K562 (cell line): ENCODE results near the gene THEM5. TPM values are rescaled to one million over a fixed set of nuclear protein-coding genes. Genes with fewer than 3 reads are reported as not detected.

ENCODE experiments used
- ARNT ChIP-seq, 2 experiments: fragments of 450-650 bp; IDR thresholded peaks; 2 replicates each; pipeline ENCODE4 v1.6.1; 2016; ENCODE audit warnings: mild to moderate bottlenecking in 1 of 2
- EHMT2 ChIP-seq: fragments of 450-650 bp; IDR thresholded peaks from 2 replicates; pipeline ENCODE4 v1.6.1; 2018; ENCODE audit warnings: antibody characterized with exemption
- HIVEP1 ChIP-seq: fragments of 250-450 bp; sonication (Bioruptor Pico); IDR thresholded peaks from 2 replicates; pipeline ENCODE4 v1.4.0; 2020; ENCODE audit warnings: mild to moderate bottlenecking
- HMG20B ChIP-seq: fragments of 250-450 bp; sonication (Bioruptor Pico); IDR thresholded peaks from 2 replicates; pipeline ENCODE4 v1.5.0; 2021; ENCODE audit warnings: mild to moderate bottlenecking
- JUND ChIP-seq, 2 experiments: IDR thresholded peaks; 2 replicates in 1 of 2; 3 replicates in 1 of 2; pipeline ENCODE4 v1.6.1; 2011; ENCODE audit warnings: borderline replicate concordance in 2 of 2, low read depth in 2 of 2, low read length in 2 of 2, improper control_type of control experiment in 1 of 2, missing biosample characterization in 1 of 2, missing genetic modification characterization in 1 of 2, missing genetic modification reagents in 1 of 2
- MTA3 ChIP-seq: fragments of 450-650 bp; formaldehyde crosslinking; IDR thresholded peaks from 2 replicates; pipeline ENCODE4 v1.6.1; 2017; ENCODE audit warnings: mild to moderate bottlenecking, borderline replicate concordance
- NCOA4 ChIP-seq: fragments of 450-650 bp; IDR thresholded peaks from 2 replicates; pipeline ENCODE4 v1.6.1; 2018; ENCODE audit warnings: mild to moderate bottlenecking; ENCODE audit not compliant: partially characterized antibody
- RFX7 ChIP-seq: fragments of 250-450 bp; sonication (Bioruptor Pico); IDR thresholded peaks from 2 replicates; pipeline ENCODE4 v1.5.1; 2021; ENCODE audit warnings: mild to moderate bottlenecking
- SREBF2 ChIP-seq: sonication (generic); formaldehyde crosslinking; IDR thresholded peaks from 2 replicates; pipeline ENCODE4 v1.4.0; 2020; ENCODE audit warnings: mild to moderate bottlenecking, missing genetic modification reagents
- U2AF2 ChIP-seq: fragments of 200-400 bp; formaldehyde crosslinking; optimal IDR thresholded peaks from 2 replicates; pipeline ENCODE3; 2017; ENCODE audit warnings: low read depth, mild to moderate bottlenecking, low read length
- XRCC5 ChIP-seq: fragments of 200-400 bp; formaldehyde crosslinking; IDR thresholded peaks from 2 replicates; pipeline ENCODE4 v1.6.1; 2017; ENCODE audit warnings: low read depth, mild to moderate bottlenecking, low read length
- ZNF3 ChIP-seq: fragments of 250-450 bp; sonication (Bioruptor Pico); IDR thresholded peaks from 2 replicates; pipeline ENCODE4 v1.5.0; 2021; ENCODE audit warnings: mild to moderate bottlenecking, moderate library complexity
- polyA plus RNA-seq, 8 experiments: library from polyadenylated mRNA; depleted of rRNA in 4 of 8; stranded (reverse) in 5 of 8; unstranded in 3 of 8; fragments of >200 nt; fragmentation: Nextera tagmentation in 2 of 8; fragmentation: Illumina TruSeq in 1 of 8; extraction: Ambion mirVana in 2 of 8; extraction: Trizol in 1 of 8; gene quantifications; 2 replicates each; pipeline versions ENCODE4 v1.2.1 to v1.2.3, GENCODE V29; 2011 to 2014; ENCODE audit warnings: inconsistent platforms in 1 of 8, missing spikeins in 1 of 8
- total RNA-seq, 7 experiments: library from RNA; depleted of rRNA in 6 of 7; stranded (reverse); fragments of >200 nt in 6 of 7; fragmentation: Illumina TruSeq in 2 of 7; extraction: Trizol in 2 of 7; gene quantifications; 2 replicates each; pipeline versions ENCODE4 v1.2.1 to v1.2.3, GENCODE V29; 2011 to 2021; ENCODE audit warnings: low replicate concordance in 1 of 7
- TF ChIP-seq, protein P1 (sequence below), 2 experiments: fragments of 450-650 bp in 1 of 2; sonication (generic) in 1 of 2; formaldehyde crosslinking; conservative IDR thresholded peaks; 2 replicates each; pipeline versions ENCODE4 v1.4.0 to v1.8.1; 2020 to 2022; ENCODE audit warnings: mild to moderate bottlenecking in 1 of 2, missing genetic modification reagents in 1 of 2
- TF ChIP-seq, protein P2 (sequence below): fragments of 250-450 bp; sonication (Bioruptor Pico); IDR thresholded peaks from 2 replicates; pipeline ENCODE4 v1.5.0; 2021; ENCODE audit warnings: mild to moderate bottlenecking, moderate library complexity
- TF ChIP-seq, protein P3 (sequence below): sonication (generic); formaldehyde crosslinking; IDR thresholded peaks from 2 replicates; pipeline ENCODE4 v1.8.0; 2023; ENCODE audit warnings: missing genetic modification reagents, mild to moderate bottlenecking, borderline replicate concordance
- TF ChIP-seq, protein P4 (sequence below): IDR thresholded peaks from 2 replicates; pipeline ENCODE4 v1.6.1; 2011; ENCODE audit warnings: borderline replicate concordance, low read depth, mild to moderate bottlenecking, moderate library complexity, low read length; ENCODE audit not compliant: insufficient read depth, poor library complexity, severe bottlenecking

Gene THEM5
- total and polyA plus RNA-seq, 9 of the 15 experiments (the other 6 are each of a cell fraction or from before 2014, with no cell fraction given), result not detected

- peak; percentile 43; the same call in 1 of the 2 replicates for TF ChIP-seq JUND (IDR thresholded peaks at IDR 0.05; ENCODE audit: borderline replicate concordance, low read depth, low read length)
- TF ChIP-seq JUND (tag; IDR thresholded peaks at IDR 0.05; ENCODE audit: borderline replicate concordance, low read depth, low read length), result peak; percentile 36; the same call in 1 of the 3 replicates
- no peak for TF ChIP-seq EHMT2
- TF ChIP-seq ARNT (IDR thresholded peaks at IDR 0.05), result no peak
- no peak for TF ChIP-seq SREBF2 (CRISPR knock-in tag)
- TF ChIP-seq, protein P1, sequence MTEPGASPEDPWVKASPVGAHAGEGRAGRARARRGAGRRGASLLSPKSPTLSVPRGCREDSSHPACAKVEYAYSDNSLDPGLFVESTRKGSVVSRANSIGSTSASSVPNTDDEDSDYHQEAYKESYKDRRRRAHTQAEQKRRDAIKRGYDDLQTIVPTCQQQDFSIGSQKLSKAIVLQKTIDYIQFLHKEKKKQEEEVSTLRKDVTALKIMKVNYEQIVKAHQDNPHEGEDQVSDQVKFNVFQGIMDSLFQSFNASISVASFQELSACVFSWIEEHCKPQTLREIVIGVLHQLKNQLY (CRISPR knock-in tag; conservative IDR thresholded peaks at IDR 0.05), result no peak
- TF ChIP-seq HMG20B (CRISPR knock-in tag), result no peak
- TF ChIP-seq MTA3, result 0 out of 2 replicates have a peak, but pooled peaks have one; percentile 71
- TF ChIP-seq, protein P2, sequence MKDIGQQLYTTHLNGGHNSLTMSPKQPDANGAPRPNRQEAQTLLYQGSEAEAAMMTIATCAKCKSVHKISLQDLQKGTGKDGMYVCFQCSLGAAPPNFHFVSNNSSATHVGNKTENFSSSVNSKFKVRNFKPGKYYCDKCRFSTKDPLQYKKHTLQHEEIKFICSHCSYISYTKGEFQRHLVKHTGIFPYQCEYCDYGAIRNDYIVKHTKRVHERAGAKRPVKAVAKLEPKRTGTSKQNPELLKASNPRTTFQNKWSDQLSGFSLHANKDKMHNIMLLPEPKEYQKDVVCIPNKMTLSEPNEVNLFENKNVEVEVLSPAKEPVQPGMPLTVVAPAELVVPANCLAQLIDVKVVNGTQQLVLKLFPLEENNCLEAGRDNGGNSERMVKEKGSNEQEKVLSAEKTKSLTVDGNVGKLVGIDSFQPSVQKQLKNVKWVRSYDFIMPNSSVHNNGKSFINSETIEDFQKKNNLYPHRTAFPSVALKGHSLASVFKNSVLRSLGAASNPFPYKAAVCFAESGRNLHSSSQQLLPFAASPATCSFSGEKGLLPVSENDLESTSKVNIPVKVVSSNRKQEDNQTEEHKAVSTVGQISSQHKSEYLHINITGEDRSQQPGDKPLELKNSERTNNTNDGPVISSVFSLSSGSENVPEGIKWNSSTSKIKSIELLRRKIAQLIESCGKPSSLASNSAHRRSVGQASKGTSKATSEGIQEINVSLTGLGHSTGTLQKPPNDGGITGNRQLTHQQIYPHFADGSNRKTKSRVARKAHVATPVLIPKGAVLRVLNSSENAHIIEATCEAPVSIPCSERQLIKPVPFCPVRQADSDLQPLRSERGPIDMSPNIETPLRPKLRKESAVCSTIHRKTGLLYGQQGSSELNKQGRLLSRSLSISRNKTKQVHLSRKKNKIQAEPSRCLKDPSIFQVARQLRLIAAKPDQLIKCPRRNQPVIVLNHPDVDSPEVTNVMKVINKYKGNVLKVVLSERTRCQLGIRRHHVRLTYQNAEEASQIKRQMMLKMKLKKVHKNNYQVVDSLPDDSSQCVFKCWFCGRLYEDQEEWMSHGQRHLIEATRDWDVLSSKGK, result no peak
- TF ChIP-seq, protein P3, sequence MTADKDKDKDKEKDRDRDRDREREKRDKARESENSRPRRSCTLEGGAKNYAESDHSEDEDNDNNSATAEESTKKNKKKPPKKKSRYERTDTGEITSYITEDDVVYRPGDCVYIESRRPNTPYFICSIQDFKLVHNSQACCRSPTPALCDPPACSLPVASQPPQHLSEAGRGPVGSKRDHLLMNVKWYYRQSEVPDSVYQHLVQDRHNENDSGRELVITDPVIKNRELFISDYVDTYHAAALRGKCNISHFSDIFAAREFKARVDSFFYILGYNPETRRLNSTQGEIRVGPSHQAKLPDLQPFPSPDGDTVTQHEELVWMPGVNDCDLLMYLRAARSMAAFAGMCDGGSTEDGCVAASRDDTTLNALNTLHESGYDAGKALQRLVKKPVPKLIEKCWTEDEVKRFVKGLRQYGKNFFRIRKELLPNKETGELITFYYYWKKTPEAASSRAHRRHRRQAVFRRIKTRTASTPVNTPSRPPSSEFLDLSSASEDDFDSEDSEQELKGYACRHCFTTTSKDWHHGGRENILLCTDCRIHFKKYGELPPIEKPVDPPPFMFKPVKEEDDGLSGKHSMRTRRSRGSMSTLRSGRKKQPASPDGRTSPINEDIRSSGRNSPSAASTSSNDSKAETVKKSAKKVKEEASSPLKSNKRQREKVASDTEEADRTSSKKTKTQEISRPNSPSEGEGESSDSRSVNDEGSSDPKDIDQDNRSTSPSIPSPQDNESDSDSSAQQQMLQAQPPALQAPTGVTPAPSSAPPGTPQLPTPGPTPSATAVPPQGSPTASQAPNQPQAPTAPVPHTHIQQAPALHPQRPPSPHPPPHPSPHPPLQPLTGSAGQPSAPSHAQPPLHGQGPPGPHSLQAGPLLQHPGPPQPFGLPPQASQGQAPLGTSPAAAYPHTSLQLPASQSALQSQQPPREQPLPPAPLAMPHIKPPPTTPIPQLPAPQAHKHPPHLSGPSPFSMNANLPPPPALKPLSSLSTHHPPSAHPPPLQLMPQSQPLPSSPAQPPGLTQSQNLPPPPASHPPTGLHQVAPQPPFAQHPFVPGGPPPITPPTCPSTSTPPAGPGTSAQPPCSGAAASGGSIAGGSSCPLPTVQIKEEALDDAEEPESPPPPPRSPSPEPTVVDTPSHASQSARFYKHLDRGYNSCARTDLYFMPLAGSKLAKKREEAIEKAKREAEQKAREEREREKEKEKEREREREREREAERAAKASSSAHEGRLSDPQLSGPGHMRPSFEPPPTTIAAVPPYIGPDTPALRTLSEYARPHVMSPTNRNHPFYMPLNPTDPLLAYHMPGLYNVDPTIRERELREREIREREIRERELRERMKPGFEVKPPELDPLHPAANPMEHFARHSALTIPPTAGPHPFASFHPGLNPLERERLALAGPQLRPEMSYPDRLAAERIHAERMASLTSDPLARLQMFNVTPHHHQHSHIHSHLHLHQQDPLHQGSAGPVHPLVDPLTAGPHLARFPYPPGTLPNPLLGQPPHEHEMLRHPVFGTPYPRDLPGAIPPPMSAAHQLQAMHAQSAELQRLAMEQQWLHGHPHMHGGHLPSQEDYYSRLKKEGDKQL (CRISPR knock-in tag), result no peak
- no peak for TF ChIP-seq U2AF2
- TF ChIP-seq NCOA4, result no peak
- no peak for TF ChIP-seq XRCC5
- TF ChIP-seq, protein P4, sequence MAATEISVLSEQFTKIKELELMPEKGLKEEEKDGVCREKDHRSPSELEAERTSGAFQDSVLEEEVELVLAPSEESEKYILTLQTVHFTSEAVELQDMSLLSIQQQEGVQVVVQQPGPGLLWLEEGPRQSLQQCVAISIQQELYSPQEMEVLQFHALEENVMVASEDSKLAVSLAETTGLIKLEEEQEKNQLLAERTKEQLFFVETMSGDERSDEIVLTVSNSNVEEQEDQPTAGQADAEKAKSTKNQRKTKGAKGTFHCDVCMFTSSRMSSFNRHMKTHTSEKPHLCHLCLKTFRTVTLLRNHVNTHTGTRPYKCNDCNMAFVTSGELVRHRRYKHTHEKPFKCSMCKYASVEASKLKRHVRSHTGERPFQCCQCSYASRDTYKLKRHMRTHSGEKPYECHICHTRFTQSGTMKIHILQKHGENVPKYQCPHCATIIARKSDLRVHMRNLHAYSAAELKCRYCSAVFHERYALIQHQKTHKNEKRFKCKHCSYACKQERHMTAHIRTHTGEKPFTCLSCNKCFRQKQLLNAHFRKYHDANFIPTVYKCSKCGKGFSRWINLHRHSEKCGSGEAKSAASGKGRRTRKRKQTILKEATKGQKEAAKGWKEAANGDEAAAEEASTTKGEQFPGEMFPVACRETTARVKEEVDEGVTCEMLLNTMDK, result peak; percentile 58
- TF ChIP-seq HIVEP1, result no peak
- TF ChIP-seq ZNF3, result no peak
- no peak for TF ChIP-seq RFX7 (CRISPR knock-in tag)
Observed at GRCh38 chr1:151846062-151846568, 7.4 kb downstream of the THEM5 start (continued).
